Natural killer cell (primary cell): Measurements from ENCODE around the gene ENDOU. TPM values are rescaled to one million over a fixed set of nuclear protein-coding genes. Genes with fewer than 3 reads are reported as not detected.

Experiments
- ATAC-seq, 3 donors: fragments of 150-1000 bp in 2 of 3; fragments of 200-7000 bp in 1 of 3; cut with Tn5 transposase; 1 replicate in 1 of 3; 2 replicates in 2 of 3; pipeline ENCODE4 v1.10.0; 2021; ENCODE audit warnings: mild to moderate bottlenecking in 2 of 3, moderate library complexity in 2 of 3
- DNase-seq, 2 donors: peaks; one replicate each; pipeline versions ENCODE4 v3.0.0 to v3.0.0-alpha.2; 2013 to 2021; ENCODE audit warnings: mixed read lengths in 1 of 2
- H3K27ac ChIP-seq: one replicate; pipeline ENCODE4 v1.5.1; 2013; ENCODE audit warnings: mild to moderate bottlenecking, low read length
- H3K27me3 ChIP-seq: one replicate; pipeline ENCODE4 v1.6.1; 2013; ENCODE audit warnings: low read length; ENCODE audit not compliant: control insufficient read depth, insufficient read depth
- H3K36me3 ChIP-seq: one replicate; pipeline ENCODE4 v1.6.1; 2013; ENCODE audit warnings: low read length; ENCODE audit not compliant: control insufficient read depth, insufficient read depth
- H3K4me1 ChIP-seq: one replicate; pipeline ENCODE4 v1.6.1; 2013; ENCODE audit warnings: low read length; ENCODE audit not compliant: control insufficient read depth, insufficient read depth
- H3K4me3 ChIP-seq: one replicate; pipeline ENCODE4 v1.5.1; 2013; ENCODE audit warnings: low read length
- H3K9me3 ChIP-seq: one replicate; pipeline ENCODE4 v1.6.1; 2013; ENCODE audit warnings: low read length; ENCODE audit not compliant: control insufficient read depth, insufficient read depth
- H3K27ac Mint-ChIP-seq, 2 donors: one replicate each; pipeline ENCODE4 v1.8.0; 2022; ENCODE audit warnings: mild to moderate bottlenecking in 2 of 2, mixed read lengths in 2 of 2, moderate library complexity in 1 of 2
- H3K27me3 Mint-ChIP-seq, 2 donors: one replicate each; pipeline ENCODE4 v1.8.0; 2022; ENCODE audit warnings: low read depth in 2 of 2, mixed read lengths in 2 of 2
- H3K36me3 Mint-ChIP-seq: one replicate; pipeline ENCODE4 v1.8.0; 2022; ENCODE audit warnings: mixed read lengths
- H3K4me1 Mint-ChIP-seq, 2 donors: one replicate each; pipeline ENCODE4 v1.8.0; 2022; ENCODE audit warnings: mixed read lengths in 2 of 2
- H3K4me3 Mint-ChIP-seq: one replicate; pipeline ENCODE4 v1.8.0; 2022; ENCODE audit warnings: mild to moderate bottlenecking, moderate library complexity, mixed read lengths
- H3K9me3 Mint-ChIP-seq, 2 donors: one replicate each; pipeline ENCODE4 v1.8.0; 2022; ENCODE audit warnings: mixed read lengths in 2 of 2
- CTCF ChIP-seq: fragments of 200-600 bp; IDR thresholded peaks from one replicate; pipeline ENCODE4 v1.8.0; 2022; ENCODE audit warnings: antibody characterized with exemption
- WGBS: methylation state at CpG from one replicate; pipeline ENCODE4 v1.1.7; 2013; ENCODE audit warnings: missing lambda C conversion rate; ENCODE audit not compliant: insufficient coverage; 5-methylcytosine and 5-hydroxymethylcytosine counted together
- intact Hi-C: fragments of 100-400 bp; cut with micrococcal nuclease; formaldehyde crosslinking; loops from one replicate; pipeline ENCODE4 v1.14.2; 2022
- total RNA-seq, 4 donors: library from RNA; stranded (reverse); fragments of 120-200 nt in 1 of 4; gene quantifications; one replicate each; pipeline versions ENCODE4 v1.2.3 to v1.2.4, GENCODE V29; 2013 to 2022

ENDOU gene
- total RNA-seq, 3 donors from 2014 or later (not counting 1 experiment from before 2014, with no cell fraction given), result 0.20 to 0.41 (median 0.24) TPM

GRCh38 chr12:47771304-47771703 lies 46.0 kb upstream of the ENDOU start:
- DNase-seq, result no peak
- peaks cover 3% of the 10 kb centered on the region for H3K27me3 ChIP-seq
- H3K27ac ChIP-seq, result no peak overlapping the region
- H3K4me3 Mint-ChIP-seq, result peak overlapping the region; percentile 85
- H3K4me3 ChIP-seq, result no peak overlapping the region
- H3K27me3 Mint-ChIP-seq, result peaks cover 5 to 10% of the 10 kb centered on the region in 2 donors
- no peaks in the 10 kb centered on the region for H3K9me3 ChIP-seq
- H3K9me3 Mint-ChIP-seq, result no peaks in the 10 kb centered on the region
- H3K4me1 ChIP-seq, result peaks cover 28% of the 10 kb centered on the region
- no peak for TF ChIP-seq CTCF
- ATAC-seq, result no peak
- no peaks in the 10 kb centered on the region for H3K36me3 ChIP-seq
- no peaks in the 10 kb centered on the region for H3K36me3 Mint-ChIP-seq
- H3K27ac Mint-ChIP-seq, result no peak overlapping the region
- H3K4me1 Mint-ChIP-seq, result peaks cover 9 to 17% of the 10 kb centered on the region in 2 donors
- 95% methylated on average over 5 of the region's 6 CpGs for WGBS
- intact Hi-C loops, result no loop called here

GRCh38 chr12:47770086-47770726 lies 44.9 kb upstream of the ENDOU start:
- Mint-ChIP-seq H3K27ac (no peak overlapping the region), H3K4me1 (peaks cover 9 to 12% of the 10 kb centered on the region in 2 donors), H3K4me3 (no peak overlapping the region), H3K36me3 (no peaks in the 10 kb centered on the region), H3K9me3 (no peaks in the 10 kb centered on the region), H3K27me3 (peaks cover 5 to 8% of the 10 kb centered on the region in 2 donors)
- Histone ChIP-seq H3K36me3 (no peaks in the 10 kb centered on the region), H3K4me1 (peaks cover 26% of the 10 kb centered on the region), H3K4me3 (no peak overlapping the region), H3K27ac (no peak overlapping the region), H3K9me3 (no peaks in the 10 kb centered on the region), H3K27me3 (peaks cover 3% of the 10 kb centered on the region)
- ATAC-seq, result no peak
- TF ChIP-seq CTCF, result no peak
- no peak for DNase-seq
- intact Hi-C loops, result no loop called here
- WGBS, result 93% methylated on average over 3 of the region's 3 CpGs

GRCh38 chr12:47769234-47770085 lies 44.2 kb upstream of the ENDOU start:
- ATAC-seq, result no peak
- intact Hi-C loops, result no loop called here

More at GRCh38 chr12:47769234-47770085, 44.2 kb upstream of the ENDOU start:
- Mint-ChIP-seq H3K27me3 (peaks cover 5 to 7% of the 10 kb centered on the region in 2 donors), H3K27ac (no peak overlapping the region), H3K9me3 (no peaks in the 10 kb centered on the region), H3K36me3 (no peaks in the 10 kb centered on the region), H3K4me3 (no peak overlapping the region), H3K4me1 (peaks cover 9 to 12% of the 10 kb centered on the region in 2 donors)
- no peaks in the 10 kb centered on the region for H3K36me3 ChIP-seq
- no peak overlapping the region for H3K4me3 ChIP-seq
- peaks cover 24% of the 10 kb centered on the region for H3K4me1 ChIP-seq
- DNase-seq, result no peak
- peaks cover 3% of the 10 kb centered on the region for H3K27me3 ChIP-seq
- no peaks in the 10 kb centered on the region for H3K9me3 ChIP-seq
- 88% methylated on average over 3 of the region's 4 CpGs for WGBS
- no peak for TF ChIP-seq CTCF
- no peak overlapping the region for H3K27ac ChIP-seq
